ENCODE measurements around the gene LTA.
"Not testable (repeated sequence)": the region's sequence is repeated elsewhere in the genome, so short reads cannot be mapped to it uniquely, and the experiment has no call there.

Gene LTA

DNA sequence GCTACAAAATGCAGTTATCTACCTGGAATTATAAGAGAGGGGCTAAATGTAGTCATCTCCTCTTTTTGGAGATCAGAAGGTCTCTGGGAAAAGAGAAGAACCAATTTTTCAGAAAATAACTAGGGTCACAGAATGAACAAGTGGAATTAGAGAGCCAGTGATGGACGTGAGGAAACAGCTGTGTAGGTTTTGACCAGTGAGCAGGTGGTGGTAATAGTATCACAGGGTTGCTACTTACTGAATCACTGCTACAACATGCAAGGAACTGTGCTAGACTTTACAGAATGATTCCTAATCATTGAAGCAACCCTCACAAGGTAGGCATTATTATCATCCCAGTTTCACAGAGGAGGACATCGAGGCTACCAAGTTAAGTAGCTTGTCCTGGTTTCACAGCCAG is 27.4 kb upstream of the LTA start:
- no peak for TF ChIP-seq CTCF (conservative IDR thresholded peaks at IDR 0.05)
- no peak overlapping the region for H3K27ac ChIP-seq

DNA sequence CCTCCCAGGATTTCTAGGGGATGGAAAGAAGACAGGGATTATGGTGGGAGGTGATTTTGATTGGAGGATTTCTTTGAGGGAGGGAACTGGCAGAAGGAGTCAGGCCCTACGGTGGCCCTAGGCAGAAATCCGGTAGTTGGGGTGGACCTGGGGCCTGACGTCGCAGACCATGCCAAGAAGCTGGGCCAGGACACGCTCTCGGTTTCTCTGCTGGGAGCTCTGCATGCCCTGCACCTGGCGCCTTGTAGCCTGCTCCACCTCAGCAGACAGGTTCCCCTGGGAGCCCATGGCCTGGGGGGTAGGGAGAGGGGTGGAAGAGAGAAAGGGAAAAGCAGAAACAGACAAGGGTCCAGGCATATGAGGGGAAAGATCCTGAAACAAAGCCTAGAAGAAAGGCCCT is 26.8 kb upstream of the LTA start:
- H3K27ac ChIP-seq: no peak overlapping the region
- TF ChIP-seq CTCF (conservative IDR thresholded peaks at IDR 0.05): no peak

- peak; percentile 97 for TF ChIP-seq CTCF (conservative IDR thresholded peaks at IDR 0.05)
- peak within 1 kb of the TSS; percentile 82 for H3K27ac ChIP-seq
These were observed 25.6 kb upstream of the LTA start, which contains the start of gene ATP6V1G2 for GRCh38 chr6:31546339-31546957. Gene ATP6V1G2 (minus strand): TSS chr6:31546608. CDS start chr6:31546559, 49 bp downstream.

- peak; percentile 34 for TF ChIP-seq CTCF (conservative IDR thresholded peaks at IDR 0.05)
- peak within 1 kb of the TSS; percentile 82 for H3K27ac ChIP-seq
These were observed 24.9 kb upstream of the LTA start, which contains the start of gene NFKBIL1 for GRCh38 chr6:31546958-31547726. Gene NFKBIL1 (plus strand): TSS chr6:31547608. CDS start chr6:31547695, 87 bp downstream.

DNA sequence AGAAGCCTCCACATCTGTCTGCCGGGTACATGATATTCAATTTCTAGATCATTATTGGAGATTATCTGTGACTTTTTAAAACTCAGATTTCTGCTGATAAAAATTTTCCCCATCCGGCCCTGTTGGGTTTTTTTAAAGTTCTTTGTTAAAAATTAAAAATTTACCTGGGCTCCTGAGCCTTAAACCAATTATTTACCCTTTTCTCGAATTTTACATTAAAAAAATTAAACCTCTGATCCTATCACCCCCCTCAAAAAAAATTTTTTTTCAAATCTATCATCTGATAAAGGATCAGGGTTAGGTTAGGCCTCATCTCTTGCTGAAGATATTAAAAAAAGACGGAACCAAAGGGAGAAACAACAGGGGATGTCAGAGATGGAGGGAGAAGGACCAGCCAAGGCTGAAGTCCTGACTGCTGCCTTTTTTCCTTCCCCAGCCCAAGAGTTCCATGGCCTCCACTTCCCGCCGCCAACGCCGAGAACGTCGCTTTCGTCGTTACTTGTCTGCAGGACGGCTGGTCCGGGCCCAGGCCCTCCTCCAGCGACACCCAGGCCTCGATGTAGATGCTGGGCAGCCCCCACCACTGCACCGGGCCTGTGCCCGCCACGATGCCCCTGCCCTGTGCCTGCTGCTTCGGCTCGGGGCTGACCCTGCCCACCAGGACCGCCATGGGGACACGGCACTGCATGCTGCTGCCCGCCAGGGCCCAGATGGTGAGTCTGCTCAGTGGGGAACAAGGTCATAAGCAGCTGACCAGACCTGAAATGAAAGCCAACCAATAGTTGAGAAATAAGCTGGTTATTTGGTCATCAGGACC is 24.2 kb upstream of the LTA start:
- no peak for TF ChIP-seq CTCF (conservative IDR thresholded peaks at IDR 0.05)
- H3K27ac ChIP-seq: peak overlapping the region; percentile 82

DNA sequence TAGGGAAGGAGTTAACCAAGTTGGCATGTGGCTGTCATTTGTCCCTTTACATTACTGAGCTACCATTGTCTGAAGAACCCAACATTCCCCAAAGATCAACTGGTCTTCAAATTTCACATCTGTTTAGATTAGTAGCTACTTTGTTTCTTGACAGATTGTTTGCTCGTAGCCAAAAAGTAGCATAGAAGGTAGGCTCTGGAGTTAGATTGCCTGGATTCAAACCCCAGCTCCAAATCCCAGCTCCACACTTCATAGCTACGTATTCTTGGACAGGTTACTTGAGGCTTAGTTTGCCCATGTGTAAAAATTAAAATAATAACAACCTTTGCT is 23.6 kb upstream of the LTA start:
- no peak for TF ChIP-seq CTCF (conservative IDR thresholded peaks at IDR 0.05)

GRCh38 chr6:31551371-31551770 is 20.7 kb upstream of the LTA start:
- peak; percentile 46 for TF ChIP-seq CTCF (conservative IDR thresholded peaks at IDR 0.05)
- not testable (repeated sequence) for H3K27ac ChIP-seq

More for the DNA sequence above, 23.6 kb upstream of the LTA start:
- H3K27ac ChIP-seq: peak overlapping the region; percentile 82
